ENCODE measurements around the gene FCRL3.
"Not testable (repeated sequence)": the region's sequence is repeated elsewhere in the genome, so short reads cannot be mapped to it uniquely, and the experiment has no call there.

The FCRL3 gene, protein sequence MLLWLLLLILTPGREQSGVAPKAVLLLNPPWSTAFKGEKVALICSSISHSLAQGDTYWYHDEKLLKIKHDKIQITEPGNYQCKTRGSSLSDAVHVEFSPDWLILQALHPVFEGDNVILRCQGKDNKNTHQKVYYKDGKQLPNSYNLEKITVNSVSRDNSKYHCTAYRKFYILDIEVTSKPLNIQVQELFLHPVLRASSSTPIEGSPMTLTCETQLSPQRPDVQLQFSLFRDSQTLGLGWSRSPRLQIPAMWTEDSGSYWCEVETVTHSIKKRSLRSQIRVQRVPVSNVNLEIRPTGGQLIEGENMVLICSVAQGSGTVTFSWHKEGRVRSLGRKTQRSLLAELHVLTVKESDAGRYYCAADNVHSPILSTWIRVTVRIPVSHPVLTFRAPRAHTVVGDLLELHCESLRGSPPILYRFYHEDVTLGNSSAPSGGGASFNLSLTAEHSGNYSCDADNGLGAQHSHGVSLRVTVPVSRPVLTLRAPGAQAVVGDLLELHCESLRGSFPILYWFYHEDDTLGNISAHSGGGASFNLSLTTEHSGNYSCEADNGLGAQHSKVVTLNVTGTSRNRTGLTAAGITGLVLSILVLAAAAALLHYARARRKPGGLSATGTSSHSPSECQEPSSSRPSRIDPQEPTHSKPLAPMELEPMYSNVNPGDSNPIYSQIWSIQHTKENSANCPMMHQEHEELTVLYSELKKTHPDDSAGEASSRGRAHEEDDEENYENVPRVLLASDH

DNA sequence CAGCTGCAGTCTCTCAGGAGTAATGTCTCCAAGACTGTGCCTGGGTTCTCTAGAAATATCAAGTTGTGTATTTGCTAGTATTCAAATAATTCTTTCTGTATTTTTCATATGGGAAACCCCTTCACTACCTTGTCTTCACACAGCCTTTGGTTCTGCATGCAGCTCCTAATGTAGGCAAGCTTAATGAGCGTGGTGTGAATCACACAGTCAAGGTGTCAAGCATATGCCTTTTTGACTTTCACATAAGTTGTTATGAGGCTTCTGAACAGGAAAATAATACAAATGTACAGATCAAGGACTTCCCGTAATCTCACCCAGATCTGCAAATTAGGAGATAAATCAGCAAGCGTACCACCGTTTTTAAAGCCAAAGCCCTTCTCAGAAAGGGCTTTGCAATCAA lies at the start of gene FCRL3:
FCRL3 (minus strand) TSS at position 38 of the 400 bp plus-strand sequence. CDS start 280 bp downstream, outside the sequence.
- TF ChIP-seq ZFX (IDR thresholded peaks at IDR 0.05; ENCODE audit: borderline replicate concordance) = no peak
- TF ChIP-seq, protein P1, sequence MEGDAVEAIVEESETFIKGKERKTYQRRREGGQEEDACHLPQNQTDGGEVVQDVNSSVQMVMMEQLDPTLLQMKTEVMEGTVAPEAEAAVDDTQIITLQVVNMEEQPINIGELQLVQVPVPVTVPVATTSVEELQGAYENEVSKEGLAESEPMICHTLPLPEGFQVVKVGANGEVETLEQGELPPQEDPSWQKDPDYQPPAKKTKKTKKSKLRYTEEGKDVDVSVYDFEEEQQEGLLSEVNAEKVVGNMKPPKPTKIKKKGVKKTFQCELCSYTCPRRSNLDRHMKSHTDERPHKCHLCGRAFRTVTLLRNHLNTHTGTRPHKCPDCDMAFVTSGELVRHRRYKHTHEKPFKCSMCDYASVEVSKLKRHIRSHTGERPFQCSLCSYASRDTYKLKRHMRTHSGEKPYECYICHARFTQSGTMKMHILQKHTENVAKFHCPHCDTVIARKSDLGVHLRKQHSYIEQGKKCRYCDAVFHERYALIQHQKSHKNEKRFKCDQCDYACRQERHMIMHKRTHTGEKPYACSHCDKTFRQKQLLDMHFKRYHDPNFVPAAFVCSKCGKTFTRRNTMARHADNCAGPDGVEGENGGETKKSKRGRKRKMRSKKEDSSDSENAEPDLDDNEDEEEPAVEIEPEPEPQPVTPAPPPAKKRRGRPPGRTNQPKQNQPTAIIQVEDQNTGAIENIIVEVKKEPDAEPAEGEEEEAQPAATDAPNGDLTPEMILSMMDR (IDR thresholded peaks at IDR 0.05) = no peak
- H3K27ac ChIP-seq = no peak within 1 kb of the TSS

DNA sequence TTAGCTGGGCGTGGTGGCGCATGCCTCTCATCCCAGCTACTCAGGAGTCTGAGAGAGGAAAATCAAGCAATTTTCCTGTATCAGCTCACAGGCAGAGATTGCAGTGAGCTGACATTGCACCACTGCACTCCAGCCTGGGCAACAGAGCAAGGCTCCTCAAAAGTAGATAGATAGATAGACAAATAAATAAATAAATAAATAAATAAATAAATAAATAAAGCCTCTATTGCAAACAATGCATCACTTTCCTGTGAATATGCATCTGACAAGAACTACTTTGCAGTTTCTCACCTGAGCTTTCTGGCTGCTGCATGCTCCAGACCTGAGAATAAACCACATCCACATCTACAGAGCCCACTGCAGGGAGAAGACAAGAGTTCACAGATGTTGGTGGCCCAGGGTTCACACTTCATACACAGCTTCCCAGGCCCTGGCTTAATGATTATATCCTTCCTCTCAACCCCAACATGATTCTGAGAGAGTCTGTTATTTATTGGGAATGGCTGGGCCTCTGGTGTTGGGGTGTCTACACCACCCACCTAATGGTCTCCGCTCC lies 47.8 kb upstream of the FCRL3 start:
- TF ChIP-seq, protein P1 (IDR thresholded peaks at IDR 0.05) = no peak
- H3K27ac ChIP-seq = no peak overlapping the region

DNA sequence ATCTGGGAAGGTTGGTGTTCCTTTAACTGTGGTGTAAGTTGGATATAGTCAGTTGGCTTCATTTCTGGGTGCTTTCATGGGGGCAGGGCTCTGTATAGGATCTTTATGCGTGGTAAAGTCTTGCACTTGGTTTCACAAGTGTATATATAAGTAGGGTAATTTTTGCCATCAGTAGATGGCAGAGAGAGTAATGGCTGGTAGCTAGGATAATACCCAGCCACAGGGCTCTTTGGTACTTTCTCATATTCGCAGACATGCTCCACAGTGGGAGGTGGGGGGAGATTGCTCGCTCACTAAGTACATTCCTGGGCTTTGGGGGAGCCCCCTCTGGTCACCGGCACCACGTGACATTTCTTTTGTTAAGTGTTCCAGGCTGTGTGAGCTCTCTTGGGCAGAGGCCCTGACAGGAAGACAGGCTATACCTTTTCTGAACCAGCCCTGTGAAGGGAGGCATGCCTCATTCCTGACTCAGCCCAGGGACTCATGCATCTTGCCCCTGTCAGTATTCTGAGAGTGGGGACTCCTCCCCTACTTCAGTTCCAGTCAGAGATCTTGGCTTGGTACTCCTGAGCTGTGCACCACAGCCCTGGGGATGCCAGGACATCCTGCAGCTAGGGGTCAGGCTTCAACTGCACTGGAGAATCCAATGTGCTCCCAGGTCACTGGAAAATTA lies 38.8 kb upstream of the FCRL3 start:
- TF ChIP-seq, protein P1 (IDR thresholded peaks at IDR 0.05) = no peak
- TF ChIP-seq ZFX (IDR thresholded peaks at IDR 0.05; ENCODE audit: borderline replicate concordance) = no peak
- H3K27ac ChIP-seq = no peak overlapping the region

DNA sequence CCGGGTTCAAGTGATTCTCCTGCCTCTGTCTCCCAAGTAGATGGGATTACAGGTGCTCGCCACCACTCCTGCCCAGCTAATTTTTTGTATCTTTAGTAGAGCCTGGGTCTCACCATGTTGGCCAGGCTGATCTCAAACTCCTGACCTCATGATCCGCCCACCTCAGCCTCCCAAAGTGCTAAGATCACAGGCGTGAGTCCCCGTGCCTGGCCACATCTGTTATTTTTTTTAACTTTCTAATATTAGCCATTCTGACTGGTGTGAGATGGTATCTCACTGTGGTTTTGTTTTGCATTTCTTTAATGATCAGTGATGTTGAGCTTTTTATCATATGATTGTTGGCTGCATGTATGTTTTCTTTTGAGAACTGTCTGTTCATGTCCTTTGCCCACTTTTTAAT lies 35.4 kb upstream of the FCRL3 start:
- H3K27ac ChIP-seq = not testable (repeated sequence)

DNA sequence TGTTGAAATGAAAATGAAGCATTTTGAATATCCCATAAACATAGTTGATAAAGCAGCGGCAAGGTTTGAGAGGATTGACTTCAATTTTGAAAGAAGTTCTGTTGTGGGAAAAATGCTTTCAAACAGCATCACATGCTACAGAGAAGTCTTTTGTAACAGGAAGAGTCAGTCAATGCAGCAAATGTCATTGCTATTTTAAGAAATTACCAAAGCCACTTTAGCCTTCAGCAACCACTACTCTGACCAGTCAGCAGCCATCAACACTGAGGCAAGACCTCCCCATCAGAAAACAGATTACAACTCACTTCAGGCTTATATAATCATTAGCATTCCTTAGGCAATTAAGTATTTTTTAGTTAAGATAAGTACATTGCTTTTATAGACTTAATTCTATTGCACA lies 33.8 kb upstream of the FCRL3 start:
- TF ChIP-seq, protein P1 (IDR thresholded peaks at IDR 0.05) = no peak
- no peak for TF ChIP-seq ZFX (IDR thresholded peaks at IDR 0.05; ENCODE audit: borderline replicate concordance)
- no peak overlapping the region for H3K27ac ChIP-seq

DNA sequence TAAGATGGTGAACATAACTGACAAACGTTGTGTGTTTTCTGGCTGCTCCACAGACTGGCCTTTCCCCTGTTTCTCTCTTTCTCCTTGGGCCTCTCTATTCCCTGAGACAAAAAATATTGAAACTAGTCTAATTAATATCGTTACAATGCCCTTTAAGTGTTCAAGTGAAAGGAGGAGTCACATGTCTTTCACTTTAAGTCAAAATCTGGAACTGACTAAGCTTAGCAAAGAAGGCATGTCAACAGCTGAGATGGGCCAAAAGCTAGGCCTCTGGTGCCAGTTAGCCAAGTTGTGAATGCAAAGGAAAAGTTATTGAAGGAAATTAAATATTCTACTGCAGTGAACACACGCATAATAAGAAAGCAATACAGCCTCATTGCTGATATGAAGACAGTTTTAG lies 32.2 kb upstream of the FCRL3 start:
- H3K27ac ChIP-seq = no peak overlapping the region
- TF ChIP-seq ZFX (IDR thresholded peaks at IDR 0.05; ENCODE audit: borderline replicate concordance) = no peak
- TF ChIP-seq, protein P1 (IDR thresholded peaks at IDR 0.05) = no peak

DNA sequence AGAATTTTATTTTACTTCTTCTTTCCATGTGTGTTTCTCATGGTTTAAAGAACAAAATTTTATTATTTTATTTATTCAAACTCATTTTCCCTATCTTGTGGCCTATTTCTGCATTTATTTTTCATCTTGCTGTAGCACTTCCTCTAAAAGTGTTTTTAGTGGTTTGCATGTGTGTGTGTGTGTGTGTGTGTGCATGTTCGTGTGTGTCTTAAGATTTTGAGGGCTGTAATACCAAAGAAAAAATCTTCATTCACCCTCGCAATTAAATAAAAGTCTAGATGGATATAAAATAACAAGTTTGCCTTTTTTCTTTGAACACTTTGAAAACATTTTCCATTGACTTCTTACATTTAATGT lies 24.6 kb upstream of the FCRL3 start:
- no peak overlapping the region for H3K27ac ChIP-seq
- TF ChIP-seq ZFX (IDR thresholded peaks at IDR 0.05; ENCODE audit: borderline replicate concordance) = no peak
- TF ChIP-seq, protein P1 (IDR thresholded peaks at IDR 0.05) = no peak
